ENCODE data around the gene NPTXR. TPM values are rescaled to one million over a fixed set of nuclear protein-coding genes. Genes with fewer than 3 reads are reported as not detected.

Gene NPTXR
- total and polyA plus RNA-seq, 2 experiments from 2014 or later = 0.99 to 2.7 TPM

- no peaks in the 10 kb centered on the region for H3K9me2 ChIP-seq (ENCODE audit: insufficient read depth)
- no peaks in the 10 kb centered on the region for H3K9me3 ChIP-seq (ENCODE audit: low read depth)
- H3K36me3 ChIP-seq (ENCODE audit: low read depth) = no peaks in the 10 kb centered on the region
- H2AFZ ChIP-seq = no peak overlapping the region
- TF ChIP-seq EZH2phosphoT487 (IDR thresholded peaks at IDR 0.05; ENCODE audit: insufficient read depth, low read depth) (no peak), EZH2 (IDR thresholded peaks at IDR 0.05; ENCODE audit: insufficient read depth, poor library complexity, severe bottlenecking) (no peak)
- H3K4me3 ChIP-seq = no peak overlapping the region
- no peaks in the 10 kb centered on the region for H3K79me2 ChIP-seq (ENCODE audit: insufficient read depth)
- H3K27me3 ChIP-seq (replicated peaks; ENCODE audit: insufficient read depth) = no peaks in the 10 kb centered on the region; the same call in 1 of the 2 replicates
- H3K4me1 ChIP-seq (ENCODE audit: insufficient read depth) = peaks cover 10% of the 10 kb centered on the region
- no peak overlapping the region for H3K4me2 ChIP-seq (ENCODE audit: unreplicated experiment)
- in situ Hi-C loops (cut with MboI) = no loop called here
- H4K20me1 ChIP-seq (ENCODE audit: insufficient read depth) = no peaks in the 10 kb centered on the region
- 66 to 82% methylated on average over 1 of the region's 1 CpG for WGBS, 2 experiments (ENCODE audit: low coverage in 1 of 2, low lambda C conversion rate in 2 of 2, missing lambda C conversion rate in 2 of 2)
- no peak overlapping the region for H3K27ac ChIP-seq
- H3K9ac ChIP-seq = no peak overlapping the region
- 0 out of 2 replicates have a peak, but pooled peaks cover 11% of the 10 kb centered on the region for H3F3A ChIP-seq (ENCODE audit: insufficient read depth)
- no peak for DNase-seq
These were observed 8.7 kb upstream of the NPTXR start for GRCh38 chr22:38852522-38852921.

- TF ChIP-seq EZH2 (IDR thresholded peaks at IDR 0.05; ENCODE audit: insufficient read depth, poor library complexity, severe bottlenecking) (no peak), EZH2phosphoT487 (IDR thresholded peaks at IDR 0.05; ENCODE audit: insufficient read depth, low read depth) (no peak)
- 0 out of 2 replicates have a peak, but pooled peaks cover 11% of the 10 kb centered on the region for H3F3A ChIP-seq (ENCODE audit: insufficient read depth)
- no peaks in the 10 kb centered on the region for H3K9me3 ChIP-seq (ENCODE audit: low read depth)
- no peaks in the 10 kb centered on the region for H3K36me3 ChIP-seq (ENCODE audit: low read depth)
- in situ Hi-C loops (cut with MboI) = no loop called here
- H3K27ac ChIP-seq = no peak overlapping the region
- no peak overlapping the region for H3K4me3 ChIP-seq
- H3K4me2 ChIP-seq (ENCODE audit: unreplicated experiment) = no peak overlapping the region
- 32 to 38% methylated on average over 15 of the region's 15 CpGs for WGBS, 2 experiments (ENCODE audit: low coverage in 1 of 2, low lambda C conversion rate in 2 of 2, missing lambda C conversion rate in 2 of 2)
- H3K4me1 ChIP-seq (ENCODE audit: insufficient read depth) = peaks cover 10% of the 10 kb centered on the region
- no peaks in the 10 kb centered on the region for H4K20me1 ChIP-seq (ENCODE audit: insufficient read depth)
- no peaks in the 10 kb centered on the region for H3K79me2 ChIP-seq (ENCODE audit: insufficient read depth)
- no peak overlapping the region for H2AFZ ChIP-seq
- H3K9ac ChIP-seq = no peak overlapping the region
- peak; percentile 88 for DNase-seq
- H3K9me2 ChIP-seq (ENCODE audit: insufficient read depth) = no peaks in the 10 kb centered on the region
- no peaks in the 10 kb centered on the region; the same call in 1 of the 2 replicates for H3K27me3 ChIP-seq (replicated peaks; ENCODE audit: insufficient read depth)
These were observed 7.4 kb upstream of the NPTXR start for GRCh38 chr22:38850941-38851849.

- H3K4me2 ChIP-seq (ENCODE audit: unreplicated experiment) = no peak overlapping the region
- TF ChIP-seq EZH2phosphoT487 (IDR thresholded peaks at IDR 0.05; ENCODE audit: insufficient read depth, low read depth) (no peak), EZH2 (IDR thresholded peaks at IDR 0.05; ENCODE audit: insufficient read depth, poor library complexity, severe bottlenecking) (no peak)
- H2AFZ ChIP-seq = no peak overlapping the region
- H4K20me1 ChIP-seq (ENCODE audit: insufficient read depth) = no peaks in the 10 kb centered on the region
- DNase-seq = no peak
- in situ Hi-C loops (cut with MboI) = no loop called here
- H3K9me3 ChIP-seq (ENCODE audit: low read depth) = no peaks in the 10 kb centered on the region
- H3K4me1 ChIP-seq (ENCODE audit: insufficient read depth) = peaks cover 10% of the 10 kb centered on the region
- H3F3A ChIP-seq (ENCODE audit: insufficient read depth) = 0 out of 2 replicates have a peak, but pooled peaks cover 11% of the 10 kb centered on the region
- no peaks in the 10 kb centered on the region for H3K9me2 ChIP-seq (ENCODE audit: insufficient read depth)
- no peak overlapping the region for H3K4me3 ChIP-seq
- no peak overlapping the region for H3K27ac ChIP-seq
- H3K9ac ChIP-seq = no peak overlapping the region
- WGBS, 2 experiments (ENCODE audit: low coverage in 1 of 2, low lambda C conversion rate in 2 of 2, missing lambda C conversion rate in 2 of 2) = 40 to 82% methylated on average over 1 to 2 of the region's 2 CpGs
- no peaks in the 10 kb centered on the region for H3K36me3 ChIP-seq (ENCODE audit: low read depth)
- H3K27me3 ChIP-seq (replicated peaks; ENCODE audit: insufficient read depth) = no peaks in the 10 kb centered on the region; the same call in 1 of the 2 replicates
- no peaks in the 10 kb centered on the region for H3K79me2 ChIP-seq (ENCODE audit: insufficient read depth)
These were observed 6.6 kb upstream of the NPTXR start for GRCh38 chr22:38850399-38850798.

- 72% methylated on average over 6 of the region's 6 CpGs for WGBS, 2 experiments (ENCODE audit: low coverage in 1 of 2, low lambda C conversion rate in 2 of 2, missing lambda C conversion rate in 2 of 2)
- in situ Hi-C loops (cut with MboI) = no loop called here
These were observed 6.0 kb upstream of the NPTXR start for GRCh38 chr22:38849811-38850210.

More at GRCh38 chr22:38849811-38850210, 6.0 kb upstream of the NPTXR start:
- Histone ChIP-seq H3K9me2 (ENCODE audit: insufficient read depth) (no peaks in the 10 kb centered on the region), H3K27ac (no peak overlapping the region), H3K4me1 (ENCODE audit: insufficient read depth) (peaks cover 10% of the 10 kb centered on the region), H3K79me2 (ENCODE audit: insufficient read depth) (no peaks in the 10 kb centered on the region), H3K36me3 (ENCODE audit: low read depth) (no peaks in the 10 kb centered on the region), H4K20me1 (ENCODE audit: insufficient read depth) (no peaks in the 10 kb centered on the region), H2AFZ (no peak overlapping the region), H3F3A (ENCODE audit: insufficient read depth) (0 out of 2 replicates have a peak, but pooled peaks cover 14% of the 10 kb centered on the region), H3K9ac (no peak overlapping the region), H3K27me3 (replicated peaks; ENCODE audit: insufficient read depth) (no peaks in the 10 kb centered on the region; the same call in 1 of the 2 replicates), H3K9me3 (ENCODE audit: low read depth) (no peaks in the 10 kb centered on the region), H3K4me2 (ENCODE audit: unreplicated experiment) (no peak overlapping the region), H3K4me3 (no peak overlapping the region)
- no peak for DNase-seq
- TF ChIP-seq EZH2 (IDR thresholded peaks at IDR 0.05; ENCODE audit: insufficient read depth, poor library complexity, severe bottlenecking) (no peak), EZH2phosphoT487 (IDR thresholded peaks at IDR 0.05; ENCODE audit: insufficient read depth, low read depth) (no peak)

All from GM23248 (cell line).